Loucy (cell line): ENCODE data around the gene DNASE2B.

Experiments
- H2AFZ ChIP-seq: fragments of 200-600 bp; sonication (generic); 2 replicates; pipeline ENCODE4 v1.6.0; 2016; ENCODE audit warnings: antibody characterized with exemption, mild to moderate bottlenecking, low read length, moderate library complexity
- H3F3A ChIP-seq: fragments of 200-600 bp; 2 replicates; pipeline ENCODE4 v1.6.0; 2016; ENCODE audit warnings: antibody characterized with exemption, low read depth, mild to moderate bottlenecking
- H3K27me3 ChIP-seq: fragments of 200-600 bp; sonication (generic); 2 replicates; pipeline ENCODE4 v1.6.1; 2014; ENCODE audit warnings: low read length, mild to moderate bottlenecking; ENCODE audit not compliant: insufficient read depth, poor library complexity, severe bottlenecking
- H3K36me3 ChIP-seq: fragments of 200-600 bp; sonication (generic); 2 replicates; pipeline ENCODE4 v1.6.1; 2016; ENCODE audit warnings: low read length; ENCODE audit not compliant: insufficient read depth
- H3K4me1 ChIP-seq: fragments of 200-600 bp; sonication (generic); 2 replicates; pipeline ENCODE4 v1.5.1; 2014; ENCODE audit warnings: low read length, mild to moderate bottlenecking; ENCODE audit not compliant: insufficient read depth, poor library complexity, severe bottlenecking
- H3K4me2 ChIP-seq: fragments of 200-600 bp; sonication (generic); 2 replicates; pipeline ENCODE4 v1.6.0; 2014; ENCODE audit warnings: antibody characterized with exemption, low read length, low read depth, mild to moderate bottlenecking; ENCODE audit not compliant: poor library complexity, severe bottlenecking
- H3K4me3 ChIP-seq: fragments of 200-600 bp; sonication (generic); 2 replicates; pipeline ENCODE4 v1.5.1; 2014; ENCODE audit warnings: low read length, mild to moderate bottlenecking, mixed read lengths; ENCODE audit not compliant: poor library complexity, severe bottlenecking
- H3K79me2 ChIP-seq: fragments of 200-600 bp; sonication (generic); 2 replicates; pipeline ENCODE4 v1.6.1; 2014; ENCODE audit warnings: low read length; ENCODE audit not compliant: insufficient read depth
- H3K9ac ChIP-seq: fragments of 200-600 bp; sonication (generic); 2 replicates; pipeline ENCODE4 v1.6.0; 2014; ENCODE audit warnings: mild to moderate bottlenecking, low read depth, low read length, moderate library complexity; ENCODE audit not compliant: poor library complexity, severe bottlenecking
- H3K9me2 ChIP-seq: fragments of 200-600 bp; sonication (generic); replicated peaks from 2 replicates; pipeline ENCODE4 v1.6.1; 2016; ENCODE audit warnings: low read depth, low read length, mixed read lengths
- H3K9me3 ChIP-seq: fragments of 200-600 bp; sonication (generic); 2 replicates; pipeline ENCODE4 v1.6.1; 2014; ENCODE audit warnings: mild to moderate bottlenecking, antibody characterized with exemption, low read length, low read depth; ENCODE audit not compliant: insufficient read depth
- H4K20me1 ChIP-seq: fragments of 200-600 bp; sonication (generic); 2 replicates; pipeline ENCODE4 v1.6.0; 2014; ENCODE audit warnings: antibody characterized with exemption, low read length, mild to moderate bottlenecking; ENCODE audit not compliant: insufficient read depth, poor library complexity, severe bottlenecking
- EZH2phosphoT487 ChIP-seq: fragments of 200-600 bp; IDR thresholded peaks from 2 replicates; pipeline ENCODE4 v1.6.1; 2018; ENCODE audit warnings: antibody characterized with exemption, mild to moderate bottlenecking, moderate library complexity, borderline replicate concordance
- TF ChIP-seq, protein P1 (sequence below): fragments of 200-600 bp; sonication (generic); conservative IDR thresholded peaks from 2 replicates; pipeline ENCODE4 v1.5.1; 2014; ENCODE audit warnings: mild to moderate bottlenecking, antibody characterized with exemption, low read length

DNASE2B gene

DNA sequence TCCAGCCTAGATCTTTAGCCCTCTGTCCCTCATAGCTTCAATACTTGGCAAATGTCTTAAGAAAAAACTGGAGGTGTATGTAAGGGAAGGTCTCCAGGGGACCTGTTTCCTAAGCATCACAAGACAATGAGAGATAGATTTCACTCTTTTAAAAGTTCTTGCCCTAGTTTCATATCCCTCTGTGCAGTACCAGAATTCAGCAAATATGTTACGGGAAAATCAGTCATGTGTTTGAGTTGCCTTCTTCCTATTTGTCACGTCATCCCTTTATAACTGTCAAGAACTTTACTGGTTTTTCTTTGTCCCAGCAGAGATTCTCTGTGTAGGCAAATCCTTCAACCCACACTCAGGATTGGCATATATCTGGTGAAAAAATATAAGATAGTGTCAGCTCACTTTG is 32.3 kb downstream of the DNASE2B start:
- no peaks in the 10 kb centered on the region for H3K36me3 ChIP-seq
- H3K4me3 ChIP-seq: no peak overlapping the region
- no peaks in the 10 kb centered on the region for H3K27me3 ChIP-seq
- TF ChIP-seq, protein P1, sequence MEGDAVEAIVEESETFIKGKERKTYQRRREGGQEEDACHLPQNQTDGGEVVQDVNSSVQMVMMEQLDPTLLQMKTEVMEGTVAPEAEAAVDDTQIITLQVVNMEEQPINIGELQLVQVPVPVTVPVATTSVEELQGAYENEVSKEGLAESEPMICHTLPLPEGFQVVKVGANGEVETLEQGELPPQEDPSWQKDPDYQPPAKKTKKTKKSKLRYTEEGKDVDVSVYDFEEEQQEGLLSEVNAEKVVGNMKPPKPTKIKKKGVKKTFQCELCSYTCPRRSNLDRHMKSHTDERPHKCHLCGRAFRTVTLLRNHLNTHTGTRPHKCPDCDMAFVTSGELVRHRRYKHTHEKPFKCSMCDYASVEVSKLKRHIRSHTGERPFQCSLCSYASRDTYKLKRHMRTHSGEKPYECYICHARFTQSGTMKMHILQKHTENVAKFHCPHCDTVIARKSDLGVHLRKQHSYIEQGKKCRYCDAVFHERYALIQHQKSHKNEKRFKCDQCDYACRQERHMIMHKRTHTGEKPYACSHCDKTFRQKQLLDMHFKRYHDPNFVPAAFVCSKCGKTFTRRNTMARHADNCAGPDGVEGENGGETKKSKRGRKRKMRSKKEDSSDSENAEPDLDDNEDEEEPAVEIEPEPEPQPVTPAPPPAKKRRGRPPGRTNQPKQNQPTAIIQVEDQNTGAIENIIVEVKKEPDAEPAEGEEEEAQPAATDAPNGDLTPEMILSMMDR: no peak
- TF ChIP-seq EZH2phosphoT487: no peak
- no peaks in the 10 kb centered on the region for H3K79me2 ChIP-seq
- no peaks in the 10 kb centered on the region for H3K9me2 ChIP-seq
- H3K4me2 ChIP-seq: no peak overlapping the region
- H3K9ac ChIP-seq: no peak overlapping the region
- no peaks in the 10 kb centered on the region for H3F3A ChIP-seq
- H3K4me1 ChIP-seq: peaks cover 19% of the 10 kb centered on the region
- H4K20me1 ChIP-seq: no peaks in the 10 kb centered on the region
- H3K9me3 ChIP-seq: peaks cover 6% of the 10 kb centered on the region; the same call in 1 of the 2 replicates
- H2AFZ ChIP-seq: no peak overlapping the region

GRCh38 chr1:84433258-84434080 is 35.2 kb downstream of the DNASE2B start:
- Histone ChIP-seq H3K4me1 (peaks cover 23% of the 10 kb centered on the region), H3K9me2 (no peaks in the 10 kb centered on the region), H3K9ac (no peak overlapping the region), H3F3A (no peaks in the 10 kb centered on the region), H3K4me2 (peak overlapping the region; percentile 64), H4K20me1 (no peaks in the 10 kb centered on the region), H3K36me3 (no peaks in the 10 kb centered on the region), H3K79me2 (no peaks in the 10 kb centered on the region), H3K27me3 (no peaks in the 10 kb centered on the region), H3K4me3 (peak overlapping the region; percentile 62), H3K9me3 (peaks cover 6% of the 10 kb centered on the region; the same call in 1 of the 2 replicates), H2AFZ (peak overlapping the region; percentile 90)
- no peak for TF ChIP-seq EZH2phosphoT487
- TF ChIP-seq, protein P1: peak; percentile 89

- no peaks in the 10 kb centered on the region for H3K27me3 ChIP-seq
- H3K79me2 ChIP-seq: no peaks in the 10 kb centered on the region
- H3K9me3 ChIP-seq: peaks cover 6% of the 10 kb centered on the region; the same call in 1 of the 2 replicates
- peak overlapping the region; percentile 90 for H2AFZ ChIP-seq
- no peak for TF ChIP-seq EZH2phosphoT487
- TF ChIP-seq, protein P1: no peak
- no peaks in the 10 kb centered on the region for H3K9me2 ChIP-seq
- no peak overlapping the region for H3K4me3 ChIP-seq
- no peaks in the 10 kb centered on the region for H3F3A ChIP-seq
- peak overlapping the region; percentile 64 for H3K4me2 ChIP-seq
- H4K20me1 ChIP-seq: no peaks in the 10 kb centered on the region
- no peak overlapping the region for H3K9ac ChIP-seq
- no peaks in the 10 kb centered on the region for H3K36me3 ChIP-seq
- H3K4me1 ChIP-seq: peaks cover 23% of the 10 kb centered on the region
Observed at GRCh38 chr1:84434081-84434769, 35.9 kb downstream of the DNASE2B start.
